Stimulated activated naive CD4-positive, alpha-beta T cell (primary cell): ENCODE results near the gene FCSK.
"Not testable (repeated sequence)": the region's sequence is repeated elsewhere in the genome, so short reads cannot be mapped to it uniquely, and the experiment has no call there.

Experiments used
- DNase-seq, 6 experiments: peaks; one replicate each; lab custom pipeline; 2025; lab: John Stamatoyannopoulos, UW

Gene FCSK

GRCh38 chr16:70454222-70455034, at the start of gene FCSK:
FCSK (plus strand) TSS chr16:70454595; CDS start chr16:70463191, 8,596 bp downstream.
- DNase-seq, result peak; percentile 52 to 96 (median 76)

- DNase-seq, result not testable (repeated sequence)
Observed at GRCh38 chr16:70406104-70406503, 48.3 kb upstream of the FCSK start.

- DNase-seq, result no peak
Observed at GRCh38 chr16:70407811-70408274, 46.6 kb upstream of the FCSK start.

- DNase-seq, result no peak
Observed at GRCh38 chr16:70410734-70411133, 43.7 kb upstream of the FCSK start.

GRCh38 chr16:70412385-70412784, 42.0 kb upstream of the FCSK start:
- DNase-seq, result no peak

GRCh38 chr16:70413572-70413971, 40.8 kb upstream of the FCSK start:
- DNase-seq, result not testable (repeated sequence)

GRCh38 chr16:70416748-70417616, 37.4 kb upstream of the FCSK start:
- no peak for DNase-seq

GRCh38 chr16:70417661-70418060, 36.7 kb upstream of the FCSK start:
- DNase-seq, result no peak

GRCh38 chr16:70418274-70418992, 36.0 kb upstream of the FCSK start:
- DNase-seq, result peak in 2 of 6 experiments; percentile 15 to 20

GRCh38 chr16:70418993-70419318, 35.4 kb upstream of the FCSK start:
- no peak for DNase-seq

- DNase-seq, result no peak
Observed at GRCh38 chr16:70419384-70420327, 34.7 kb upstream of the FCSK start.

- DNase-seq, result no peak
Observed at GRCh38 chr16:70421014-70421413, 33.4 kb upstream of the FCSK start.

- no peak for DNase-seq
Observed at GRCh38 chr16:70421473-70422311, 32.7 kb upstream of the FCSK start.

- no peak for DNase-seq
Observed at GRCh38 chr16:70422543-70422942, 31.9 kb upstream of the FCSK start.

GRCh38 chr16:70427786-70428177, 26.6 kb upstream of the FCSK start:
- no peak for DNase-seq

- no peak for DNase-seq
Observed at GRCh38 chr16:70428178-70428998, 26.0 kb upstream of the FCSK start.

- DNase-seq, result no peak
Observed at GRCh38 chr16:70429888-70430666, 24.3 kb upstream of the FCSK start.
